GM12801 (cell line): ENCODE data around the gene FAM131A.

Experiments used
- TF ChIP-seq, protein P1 (sequence below): IDR thresholded peaks from one replicate; pipeline ENCODE4 v1.5.1; 2011; ENCODE audit warnings: control low read depth; ENCODE audit not compliant: insufficient read length; ENCODE audit errors: extremely low read depth

FAM131A gene

DNA sequence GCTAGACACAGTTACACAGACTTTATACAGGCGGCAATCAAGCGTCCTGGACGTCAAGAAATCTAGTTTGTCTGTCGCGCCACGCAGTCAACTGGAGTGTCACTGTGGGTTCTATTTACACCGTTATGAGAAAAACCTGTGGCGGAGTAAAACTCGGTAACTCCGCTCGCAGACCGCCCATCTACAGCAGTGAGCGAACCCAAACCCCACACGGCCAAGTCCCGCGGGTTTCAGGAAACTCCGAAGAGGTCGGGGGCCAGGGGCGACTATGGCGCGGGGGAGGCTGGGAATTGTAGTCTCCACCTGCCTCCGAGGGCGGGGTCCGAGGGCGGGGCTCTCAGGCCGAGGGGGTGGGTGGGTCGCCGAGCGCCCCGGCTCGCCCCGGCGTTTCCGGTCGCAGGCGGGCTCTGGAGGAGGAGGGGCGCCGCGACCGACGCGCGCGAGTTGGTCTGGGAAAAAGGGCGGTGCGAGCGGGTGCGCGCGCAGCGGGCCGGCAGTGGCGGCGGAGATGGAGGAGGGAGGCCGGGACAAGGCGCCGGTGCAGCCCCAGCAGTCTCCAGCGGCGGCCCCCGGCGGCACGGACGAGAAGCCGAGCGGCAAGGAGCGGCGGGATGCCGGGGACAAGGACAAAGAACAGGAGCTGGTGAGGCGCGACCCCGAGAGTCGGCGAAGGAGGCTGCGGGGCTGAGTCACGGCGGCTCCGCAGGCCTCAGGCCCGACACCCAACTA lies 38.5 kb upstream of the FAM131A start, which contains the start of gene PSMD2:
PSMD2 (plus strand) TSS at position 483 of the 729 bp plus-strand sequence; CDS start at position 509, 26 bp downstream.
- TF ChIP-seq, protein P1, sequence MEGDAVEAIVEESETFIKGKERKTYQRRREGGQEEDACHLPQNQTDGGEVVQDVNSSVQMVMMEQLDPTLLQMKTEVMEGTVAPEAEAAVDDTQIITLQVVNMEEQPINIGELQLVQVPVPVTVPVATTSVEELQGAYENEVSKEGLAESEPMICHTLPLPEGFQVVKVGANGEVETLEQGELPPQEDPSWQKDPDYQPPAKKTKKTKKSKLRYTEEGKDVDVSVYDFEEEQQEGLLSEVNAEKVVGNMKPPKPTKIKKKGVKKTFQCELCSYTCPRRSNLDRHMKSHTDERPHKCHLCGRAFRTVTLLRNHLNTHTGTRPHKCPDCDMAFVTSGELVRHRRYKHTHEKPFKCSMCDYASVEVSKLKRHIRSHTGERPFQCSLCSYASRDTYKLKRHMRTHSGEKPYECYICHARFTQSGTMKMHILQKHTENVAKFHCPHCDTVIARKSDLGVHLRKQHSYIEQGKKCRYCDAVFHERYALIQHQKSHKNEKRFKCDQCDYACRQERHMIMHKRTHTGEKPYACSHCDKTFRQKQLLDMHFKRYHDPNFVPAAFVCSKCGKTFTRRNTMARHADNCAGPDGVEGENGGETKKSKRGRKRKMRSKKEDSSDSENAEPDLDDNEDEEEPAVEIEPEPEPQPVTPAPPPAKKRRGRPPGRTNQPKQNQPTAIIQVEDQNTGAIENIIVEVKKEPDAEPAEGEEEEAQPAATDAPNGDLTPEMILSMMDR, result no peak

DNA sequence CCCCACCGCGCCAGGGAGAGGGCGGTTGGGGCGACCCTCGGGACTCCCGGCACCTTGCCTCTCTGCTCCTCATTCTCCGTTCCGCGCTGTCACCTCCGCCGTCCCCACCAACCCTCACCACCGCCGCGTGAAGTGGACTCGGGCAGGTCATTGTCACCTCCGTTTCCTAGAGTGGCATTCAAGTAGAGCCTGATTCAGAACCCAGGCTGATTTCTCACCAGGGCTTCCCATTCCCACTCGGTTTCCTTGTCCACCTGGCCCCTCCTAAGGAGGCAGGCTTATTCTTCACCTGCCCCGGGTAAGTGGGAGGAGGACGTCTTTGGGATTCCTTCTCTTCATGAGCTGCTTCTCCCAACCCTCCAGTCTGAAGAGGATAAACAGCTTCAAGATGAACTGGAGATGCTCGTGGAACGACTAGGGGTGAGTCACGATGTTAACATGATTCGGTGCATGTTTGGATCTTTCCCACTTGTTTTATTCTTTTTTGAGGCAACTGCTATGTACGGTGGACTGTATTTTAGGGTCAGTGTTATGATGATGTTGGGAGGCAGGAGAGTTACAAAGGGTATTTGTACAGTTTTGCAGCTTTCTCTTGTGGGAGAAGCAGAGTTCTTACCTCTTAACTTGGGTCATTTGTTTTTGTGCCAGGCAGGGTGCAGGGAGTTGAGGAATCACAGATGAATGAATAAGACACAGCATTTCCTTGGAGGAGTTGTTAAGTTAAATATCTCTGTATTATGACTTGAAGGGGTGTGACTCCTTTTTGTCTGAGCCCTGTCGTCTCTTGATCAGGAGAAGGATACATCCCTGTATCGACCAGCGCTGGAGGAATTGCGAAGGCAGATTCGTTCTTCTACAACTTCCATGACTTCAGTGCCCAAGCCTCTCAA lies 37.7 kb upstream of the FAM131A start:
- TF ChIP-seq, protein P1, result no peak

DNA sequence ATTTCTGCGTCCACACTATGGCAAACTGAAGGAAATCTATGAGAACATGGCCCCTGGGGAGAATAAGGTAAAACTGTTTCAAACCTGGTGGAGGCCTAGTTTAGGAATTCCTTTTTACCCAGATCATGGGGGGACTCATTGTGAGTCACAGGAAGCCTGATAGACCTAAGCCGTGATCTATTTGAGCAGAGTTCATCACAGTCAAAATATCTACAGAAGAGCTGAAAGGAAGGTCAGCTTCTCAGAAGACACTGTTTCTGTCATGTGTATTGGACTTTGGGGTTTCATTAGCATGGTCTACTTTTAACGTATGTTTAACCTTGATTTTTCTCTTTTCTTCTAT lies 37.1 kb upstream of the FAM131A start:
- TF ChIP-seq, protein P1, result no peak

DNA sequence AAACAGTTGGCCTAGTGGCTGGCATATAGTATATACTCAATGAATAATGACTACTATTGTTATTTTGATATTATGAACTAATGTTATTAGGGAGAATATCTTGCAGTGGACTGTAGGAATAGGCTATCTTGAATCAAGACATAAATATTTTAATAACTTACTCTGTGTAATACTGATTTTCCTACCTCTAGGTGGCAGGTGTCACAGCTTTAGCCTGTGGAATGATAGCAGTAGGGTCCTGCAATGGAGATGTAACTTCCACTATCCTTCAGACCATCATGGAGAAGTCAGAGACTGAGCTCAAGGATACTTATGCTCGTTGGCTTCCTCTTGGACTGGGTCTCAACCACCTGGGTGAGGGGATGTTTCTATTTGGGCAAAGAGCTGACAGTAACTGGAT lies 31.8 kb upstream of the FAM131A start:
- TF ChIP-seq, protein P1, result no peak

DNA sequence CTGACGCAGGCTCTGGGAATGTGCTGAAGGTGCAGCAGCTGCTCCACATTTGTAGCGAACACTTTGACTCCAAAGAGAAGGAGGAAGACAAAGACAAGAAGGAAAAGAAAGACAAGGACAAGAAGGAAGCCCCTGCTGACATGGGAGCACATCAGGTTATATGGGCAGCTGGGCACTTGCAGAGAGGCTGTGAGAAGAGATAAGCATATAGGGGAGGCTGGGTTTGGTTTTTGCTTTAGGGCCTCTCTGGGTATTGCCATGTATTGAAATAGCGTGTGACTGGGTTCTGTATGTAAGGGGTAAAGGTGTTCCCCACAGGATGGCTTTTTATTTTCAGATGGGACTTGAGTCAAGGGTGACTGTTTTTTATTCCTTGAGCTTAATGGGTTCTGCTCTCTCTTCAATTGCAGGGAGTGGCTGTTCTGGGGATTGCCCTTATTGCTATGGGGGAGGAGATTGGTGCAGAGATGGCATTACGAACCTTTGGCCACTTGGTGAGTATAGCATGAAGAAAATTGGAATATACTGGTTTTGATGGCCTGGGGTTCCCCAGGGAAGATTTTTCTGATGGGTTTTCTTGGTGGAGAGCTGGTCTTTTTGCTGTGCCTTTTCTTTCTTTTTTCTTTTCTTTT lies 30.9 kb upstream of the FAM131A start:
- TF ChIP-seq, protein P1, result no peak

DNA sequence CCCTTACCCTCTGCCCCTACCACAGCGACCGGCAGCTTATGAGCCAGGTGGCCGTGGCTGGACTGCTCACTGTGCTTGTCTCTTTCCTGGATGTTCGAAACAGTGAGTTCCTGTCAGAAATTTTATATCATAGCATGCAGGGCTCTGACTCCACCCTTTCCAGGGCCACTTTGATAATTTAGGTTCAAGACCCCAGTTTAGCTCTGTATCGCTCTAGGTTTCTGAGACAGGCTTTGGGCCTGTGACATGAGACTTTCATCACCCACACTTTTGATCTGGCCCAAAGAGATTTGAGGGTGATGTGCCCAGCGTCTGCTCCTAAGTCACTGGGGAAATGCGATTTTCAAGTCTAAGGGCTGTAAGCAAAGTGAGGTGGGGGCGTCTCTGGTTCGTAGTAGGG lies 29.5 kb upstream of the FAM131A start:
- TF ChIP-seq, protein P1, result no peak

DNA sequence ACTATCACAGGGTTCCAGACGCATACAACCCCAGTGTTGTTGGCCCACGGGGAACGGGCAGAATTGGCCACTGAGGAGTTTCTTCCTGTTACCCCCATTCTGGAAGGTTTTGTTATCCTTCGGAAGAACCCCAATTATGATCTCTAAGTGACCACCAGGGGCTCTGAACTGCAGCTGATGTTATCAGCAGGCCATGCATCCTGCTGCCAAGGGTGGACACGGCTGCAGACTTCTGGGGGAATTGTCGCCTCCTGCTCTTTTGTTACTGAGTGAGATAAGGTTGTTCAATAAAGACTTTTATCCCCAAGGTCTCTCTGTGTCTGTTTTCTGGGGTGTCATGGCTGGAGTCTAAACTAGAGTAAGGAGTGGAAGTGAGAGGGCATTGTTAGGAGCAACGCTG lies 28.7 kb upstream of the FAM131A start:
- TF ChIP-seq, protein P1, result no peak
